ENCODE data around the gene KIF5A.

DNA sequence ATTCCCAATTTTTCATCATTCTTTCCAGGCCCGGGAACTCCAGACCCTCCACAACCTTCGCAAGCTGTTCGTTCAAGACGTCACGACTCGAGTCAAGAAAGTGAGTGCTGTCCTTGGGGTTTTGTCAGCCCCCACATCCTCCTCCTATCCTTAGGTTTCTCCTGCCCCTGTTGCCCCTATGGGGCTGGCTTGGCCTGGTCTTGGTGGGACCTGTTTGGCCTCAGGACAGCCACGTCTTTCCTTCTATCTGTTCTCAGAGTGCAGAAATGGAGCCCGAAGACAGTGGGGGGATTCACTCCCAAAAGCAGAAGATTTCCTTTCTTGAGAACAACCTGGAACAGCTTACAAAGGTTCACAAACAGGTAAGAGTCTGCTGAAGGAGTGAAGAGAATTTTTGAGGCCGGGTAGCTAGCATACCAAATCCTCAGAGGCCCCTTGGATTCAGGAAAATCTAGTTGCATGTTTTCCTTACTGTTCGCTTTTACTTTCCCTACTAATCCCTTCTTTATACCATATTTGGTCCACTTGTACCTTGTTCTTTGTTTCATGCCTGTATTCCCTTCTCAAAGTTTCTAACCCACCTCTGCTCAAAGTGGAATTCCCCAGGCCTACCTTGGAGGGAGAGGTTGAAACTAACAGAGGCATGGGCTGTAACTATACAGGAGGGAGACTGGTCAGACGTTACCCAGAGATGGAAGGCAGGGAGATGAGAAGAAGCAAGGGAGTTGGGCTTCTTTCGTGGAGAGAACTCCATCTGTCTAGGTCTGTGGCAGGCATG, 28.3 kb downstream of the KIF5A start:
- no peak for TF ChIP-seq CEBPB (IDR thresholded peaks at IDR 0.05; ENCODE audit: borderline replicate concordance, low read depth, low read length)
- no peak for TF ChIP-seq POLR2AphosphoS5 (IDR thresholded peaks at IDR 0.05; ENCODE audit: low read depth, low read length)
- no peak for TF ChIP-seq SALL1 (CRISPR knock-in tag; IDR thresholded peaks at IDR 0.05)
- TF ChIP-seq, protein P1, sequence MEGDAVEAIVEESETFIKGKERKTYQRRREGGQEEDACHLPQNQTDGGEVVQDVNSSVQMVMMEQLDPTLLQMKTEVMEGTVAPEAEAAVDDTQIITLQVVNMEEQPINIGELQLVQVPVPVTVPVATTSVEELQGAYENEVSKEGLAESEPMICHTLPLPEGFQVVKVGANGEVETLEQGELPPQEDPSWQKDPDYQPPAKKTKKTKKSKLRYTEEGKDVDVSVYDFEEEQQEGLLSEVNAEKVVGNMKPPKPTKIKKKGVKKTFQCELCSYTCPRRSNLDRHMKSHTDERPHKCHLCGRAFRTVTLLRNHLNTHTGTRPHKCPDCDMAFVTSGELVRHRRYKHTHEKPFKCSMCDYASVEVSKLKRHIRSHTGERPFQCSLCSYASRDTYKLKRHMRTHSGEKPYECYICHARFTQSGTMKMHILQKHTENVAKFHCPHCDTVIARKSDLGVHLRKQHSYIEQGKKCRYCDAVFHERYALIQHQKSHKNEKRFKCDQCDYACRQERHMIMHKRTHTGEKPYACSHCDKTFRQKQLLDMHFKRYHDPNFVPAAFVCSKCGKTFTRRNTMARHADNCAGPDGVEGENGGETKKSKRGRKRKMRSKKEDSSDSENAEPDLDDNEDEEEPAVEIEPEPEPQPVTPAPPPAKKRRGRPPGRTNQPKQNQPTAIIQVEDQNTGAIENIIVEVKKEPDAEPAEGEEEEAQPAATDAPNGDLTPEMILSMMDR (CRISPR knock-in tag; IDR thresholded peaks at IDR 0.05) = no peak
- TF ChIP-seq ZNF530 (CRISPR knock-in tag; IDR thresholded peaks at IDR 0.05; ENCODE audit: low read depth) = no peak
- TF ChIP-seq BRCA1 (CRISPR knock-in tag; IDR thresholded peaks at IDR 0.05) = no peak
- TF ChIP-seq FOSL2 (CRISPR knock-in tag; IDR thresholded peaks at IDR 0.05) = no peak
- no peak for TF ChIP-seq ZNF407 (CRISPR knock-in tag; IDR thresholded peaks at IDR 0.05; ENCODE audit: not compliant biosample characterization)
- TF ChIP-seq RAD21 (CRISPR knock-in tag; IDR thresholded peaks at IDR 0.05) = no peak
- no peak for TF ChIP-seq SNAI1 (CRISPR knock-in tag; IDR thresholded peaks at IDR 0.05; ENCODE audit: borderline replicate concordance)
- TF ChIP-seq ZNF709 (CRISPR knock-in tag; IDR thresholded peaks at IDR 0.05) = no peak
- TF ChIP-seq POLR2A (IDR thresholded peaks at IDR 0.05; ENCODE audit: insufficient read depth in 1 of 2, low read depth in 2 of 2, low read length in 2 of 2) = no peak
- TF ChIP-seq HHEX (CRISPR knock-in tag; IDR thresholded peaks at IDR 0.05) = no peak
